ENCODE results near the gene JAKMIP3.

The JAKMIP3 gene

DNA sequence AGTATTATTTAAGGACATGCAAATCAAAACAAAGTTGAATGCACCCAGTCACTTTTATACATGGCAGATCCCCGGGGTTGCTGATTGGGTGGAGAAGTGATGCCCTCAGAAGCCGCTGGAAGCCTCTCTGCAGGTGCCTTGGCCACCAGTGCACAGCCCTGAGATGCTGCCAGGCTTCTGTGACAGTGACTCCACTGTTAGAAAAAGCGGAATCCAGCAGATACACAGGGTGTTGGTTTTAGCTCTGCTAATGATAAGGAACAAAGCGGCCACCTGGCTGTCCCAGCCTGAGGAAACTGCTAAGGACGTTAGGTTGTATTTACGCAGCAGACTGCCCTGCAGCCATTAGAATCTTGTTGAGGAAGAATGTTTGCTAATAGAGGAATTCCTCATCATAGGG is 47.5 kb downstream of the JAKMIP3 start:
- TF ChIP-seq CTCF (conservative IDR thresholded peaks at IDR 0.05; ENCODE audit: control insufficient read depth, insufficient read depth, low read depth, low read length), result no peak
- H3K4me3 ChIP-seq (ENCODE audit: control insufficient read depth, low read depth, low read length), result no peak overlapping the region
- no peak for DNase-seq (ENCODE audit: low read depth)

DNA sequence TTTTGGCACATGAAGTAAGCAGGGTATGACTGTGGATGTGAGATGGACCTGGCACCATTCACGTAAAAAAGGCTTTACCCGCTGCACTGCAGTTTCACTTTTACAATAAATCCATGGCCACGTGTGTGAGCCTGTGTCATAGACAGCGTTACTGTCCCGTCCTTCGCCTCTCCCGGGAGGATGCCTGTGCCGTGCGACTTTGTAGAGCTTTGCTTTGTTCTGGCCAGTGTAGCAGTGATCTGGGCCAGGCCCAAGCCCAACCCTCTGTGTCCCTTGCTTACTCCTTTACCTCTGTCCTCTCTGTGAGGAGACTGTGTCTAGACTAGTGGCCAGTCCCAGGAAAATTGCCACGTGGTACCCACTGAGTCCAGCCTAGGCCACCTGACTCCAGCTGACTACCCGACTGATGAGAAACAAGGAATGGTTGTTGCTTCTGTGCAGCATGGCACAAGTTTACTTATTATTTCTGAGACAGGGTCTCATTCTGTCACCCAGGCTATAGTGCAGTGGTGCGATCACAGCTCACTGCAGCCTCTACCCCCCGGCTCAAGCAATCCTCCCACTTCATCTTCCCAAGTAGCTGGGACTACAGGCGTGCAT is 48.1 kb downstream of the JAKMIP3 start:
- TF ChIP-seq CTCF (conservative IDR thresholded peaks at IDR 0.05; ENCODE audit: control insufficient read depth, insufficient read depth, low read depth, low read length), result no peak
- no peak for DNase-seq (ENCODE audit: low read depth)
- no peak overlapping the region for H3K4me3 ChIP-seq (ENCODE audit: control insufficient read depth, low read depth, low read length)

DNA sequence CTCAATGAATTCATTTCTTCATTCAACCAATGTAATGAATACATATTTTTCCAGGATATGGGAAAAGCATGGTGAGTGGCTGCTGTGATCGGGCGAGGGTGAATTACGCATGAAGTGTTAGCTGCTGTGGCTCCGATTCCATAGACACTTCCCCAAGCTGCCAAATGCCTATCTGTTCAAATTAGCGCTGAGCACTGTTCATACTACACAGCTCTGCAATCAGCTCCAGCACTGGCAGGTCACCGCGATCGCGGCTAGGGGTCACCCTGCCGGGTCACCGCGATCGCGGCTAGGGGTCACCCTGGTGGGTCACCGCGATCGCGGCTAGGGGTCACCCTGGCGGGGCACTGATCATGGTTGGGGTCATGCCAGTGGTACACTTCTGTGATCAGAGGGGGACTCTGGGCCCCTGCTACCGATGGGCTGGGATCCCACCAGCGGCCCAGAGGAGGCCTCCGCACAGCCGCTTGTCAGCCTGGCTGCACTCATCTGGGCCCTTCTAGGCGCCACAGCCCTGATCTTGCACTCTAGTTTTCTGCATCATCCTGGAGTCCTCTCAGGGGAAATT is 49.3 kb downstream of the JAKMIP3 start:
- no peak for DNase-seq (ENCODE audit: low read depth)
- TF ChIP-seq CTCF (conservative IDR thresholded peaks at IDR 0.05; ENCODE audit: control insufficient read depth, insufficient read depth, low read depth, low read length), result no peak
- H3K4me3 ChIP-seq (ENCODE audit: control insufficient read depth, low read depth, low read length), result no peak overlapping the region

Data from fibroblast of mammary gland (primary cell).